HepG2 (cell line): ENCODE measurements around the gene GBP6. TPM values are rescaled to one million over a fixed set of nuclear protein-coding genes. Genes with fewer than 3 reads are reported as not detected.

ENCODE experiments used
- BRD4 ChIP-seq: sonication (generic); formaldehyde crosslinking; IDR thresholded peaks from 2 replicates; pipeline ENCODE4 v1.4.0; 2020; ENCODE audit warnings: missing genetic modification reagents
- CCDC6 ChIP-seq: sonication (generic); formaldehyde crosslinking; IDR thresholded peaks from 2 replicates; pipeline ENCODE4 v1.8.1; 2022; ENCODE audit warnings: mild to moderate bottlenecking, missing genetic modification reagents, moderate library complexity
- GABPB1 ChIP-seq: IDR thresholded peaks from 2 replicates; pipeline ENCODE4 v1.6.1; 2016; ENCODE audit warnings: mild to moderate bottlenecking, missing genetic modification reagents, moderate library complexity, missing compliant biosample characterization
- MTA3 ChIP-seq: sonication (generic); formaldehyde crosslinking; IDR thresholded peaks from 2 replicates; pipeline ENCODE4 v1.4.0; 2020; ENCODE audit warnings: missing genetic modification reagents
- NFKBIZ ChIP-seq: IDR thresholded peaks from 2 replicates; pipeline ENCODE4 v1.6.1; 2018; ENCODE audit warnings: missing genetic modification reagents, missing compliant biosample characterization
- NFYB ChIP-seq: sonication (generic); formaldehyde crosslinking; IDR thresholded peaks from 2 replicates; pipeline ENCODE4 v1.4.0; 2020; ENCODE audit warnings: missing genetic modification reagents
- POLR2AphosphoS5 ChIP-seq: IDR thresholded peaks from 2 replicates; pipeline ENCODE4 v1.6.1; 2012; ENCODE audit warnings: low read depth, low read length
- RFXAP ChIP-seq: sonication (generic); formaldehyde crosslinking; IDR thresholded peaks from 2 replicates; pipeline ENCODE4 v1.4.0; 2020; ENCODE audit warnings: missing genetic modification reagents, borderline replicate concordance
- THAP11 ChIP-seq: IDR thresholded peaks from 2 replicates; pipeline ENCODE4 v1.6.1; 2016; ENCODE audit warnings: missing biosample characterization, missing genetic modification reagents
- YEATS4 ChIP-seq: sonication (generic); formaldehyde crosslinking; IDR thresholded peaks from 2 replicates; pipeline ENCODE4 v1.4.0; 2020; ENCODE audit warnings: missing genetic modification reagents, borderline replicate concordance
- ZNF138 ChIP-seq: sonication (generic); formaldehyde crosslinking; IDR thresholded peaks from 2 replicates; pipeline ENCODE4 v1.5.0; 2020; ENCODE audit warnings: mild to moderate bottlenecking, low read depth, missing genetic modification reagents
- ZNF20 ChIP-seq: sonication (generic); formaldehyde crosslinking; IDR thresholded peaks from 2 replicates; pipeline ENCODE4 v1.4.0; 2020; ENCODE audit warnings: mild to moderate bottlenecking, moderate library complexity, missing genetic modification reagents
- ZNF326 ChIP-seq: sonication (generic); formaldehyde crosslinking; IDR thresholded peaks from 2 replicates; pipeline ENCODE4 v1.4.0; 2020; ENCODE audit warnings: missing genetic modification reagents, borderline replicate concordance
- ZNF44 ChIP-seq: sonication (generic); formaldehyde crosslinking; IDR thresholded peaks from 2 replicates; pipeline ENCODE4 v1.5.1; 2020; ENCODE audit warnings: mild to moderate bottlenecking, missing genetic modification reagents
- ZNF841 ChIP-seq: sonication (generic); formaldehyde crosslinking; IDR thresholded peaks from 2 replicates; pipeline ENCODE4 v1.8.1; 2023; ENCODE audit warnings: missing genetic modification reagents, borderline replicate concordance
- ZSCAN12 ChIP-seq: sonication (generic); formaldehyde crosslinking; IDR thresholded peaks from 2 replicates; pipeline ENCODE4 v1.9.0; 2021; ENCODE audit warnings: mild to moderate bottlenecking, missing genetic modification reagents
- polyA plus RNA-seq, 8 experiments: library from polyadenylated mRNA; depleted of rRNA in 3 of 8; stranded (reverse) in 7 of 8; unstranded in 1 of 8; fragments of >200 nt; fragmentation: Illumina TruSeq in 4 of 8; extraction: Trizol in 4 of 8; gene quantifications; 2 replicates each; pipeline versions ENCODE4 v1.2.1 to v1.2.3, GENCODE V29; 2011 to 2016; ENCODE audit warnings: low read depth in 4 of 8, missing spikeins in 1 of 8, mixed read lengths in 1 of 8; ENCODE audit not compliant: insufficient read depth in 1 of 8
- total RNA-seq, 5 experiments: library from RNA; depleted of rRNA; stranded (reverse); fragments of >200 nt; fragmentation: Illumina TruSeq; extraction: Trizol; gene quantifications; 2 replicates each; pipeline ENCODE4 v1.2.3, GENCODE V29; 2016; ENCODE audit warnings: low read depth in 1 of 5
- TF ChIP-seq, protein P1 (sequence below), 2 experiments: sonication (generic) in 1 of 2; formaldehyde crosslinking in 1 of 2; IDR thresholded peaks; 2 replicates each; pipeline versions ENCODE4 v1.4.0 to v1.6.1; 2016 to 2020; ENCODE audit warnings: borderline replicate concordance in 1 of 2, low read depth in 1 of 2, mild to moderate bottlenecking in 1 of 2, missing genetic modification reagents in 1 of 2
- TF ChIP-seq, protein P2 (sequence below): IDR thresholded peaks from 2 replicates; pipeline ENCODE4 v1.6.1; 2016; ENCODE audit warnings: low read depth, missing genetic modification reagents, missing compliant biosample characterization
- TF ChIP-seq, protein P3 (sequence below): sonication (generic); formaldehyde crosslinking; IDR thresholded peaks from 2 replicates; pipeline ENCODE4 v1.8.1; 2023; ENCODE audit warnings: mild to moderate bottlenecking, inconsistent platforms, moderate library complexity, missing genetic modification reagents, borderline replicate concordance

GBP6 gene
- total and polyA plus RNA-seq, 2 of the 13 experiments (the other 11 are each of a cell fraction or from before 2014, with no cell fraction given) = not detected

DNA sequence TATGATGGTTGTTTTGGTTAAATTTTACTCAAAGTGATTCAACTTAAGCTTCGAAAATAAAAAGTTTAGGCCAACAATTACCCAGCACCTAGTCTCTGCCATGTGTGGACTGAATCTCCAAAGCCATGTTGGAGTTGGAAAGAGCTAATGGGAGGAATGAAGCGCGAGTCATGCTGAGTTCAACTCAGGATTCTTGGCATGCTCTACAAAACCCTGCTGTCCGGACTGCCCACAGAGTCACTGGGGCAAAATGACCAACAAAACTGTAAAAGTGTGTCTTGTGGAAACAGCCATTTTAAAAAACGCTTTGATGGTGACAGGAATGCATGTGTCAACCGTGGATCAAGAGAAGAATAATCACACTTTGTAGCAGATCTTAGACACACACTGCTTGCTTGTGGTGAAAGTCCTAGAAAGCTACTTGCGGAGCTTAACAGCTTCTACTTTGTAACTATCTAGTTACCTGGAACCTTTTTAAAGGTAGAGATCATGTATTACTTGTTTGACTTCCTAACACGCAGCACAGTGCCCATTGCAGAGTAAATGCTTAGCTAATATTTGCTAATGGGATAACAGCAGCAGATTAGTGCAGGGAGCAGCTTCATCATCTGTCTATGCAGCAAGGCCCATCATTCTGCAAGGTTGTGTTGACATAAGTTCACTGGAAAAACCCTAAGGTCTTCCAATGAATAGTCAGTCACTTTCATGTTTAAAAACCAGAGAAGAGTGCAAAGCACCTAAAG is 7.0 kb upstream of the GBP6 start (continued):
- TF ChIP-seq, protein P1, sequence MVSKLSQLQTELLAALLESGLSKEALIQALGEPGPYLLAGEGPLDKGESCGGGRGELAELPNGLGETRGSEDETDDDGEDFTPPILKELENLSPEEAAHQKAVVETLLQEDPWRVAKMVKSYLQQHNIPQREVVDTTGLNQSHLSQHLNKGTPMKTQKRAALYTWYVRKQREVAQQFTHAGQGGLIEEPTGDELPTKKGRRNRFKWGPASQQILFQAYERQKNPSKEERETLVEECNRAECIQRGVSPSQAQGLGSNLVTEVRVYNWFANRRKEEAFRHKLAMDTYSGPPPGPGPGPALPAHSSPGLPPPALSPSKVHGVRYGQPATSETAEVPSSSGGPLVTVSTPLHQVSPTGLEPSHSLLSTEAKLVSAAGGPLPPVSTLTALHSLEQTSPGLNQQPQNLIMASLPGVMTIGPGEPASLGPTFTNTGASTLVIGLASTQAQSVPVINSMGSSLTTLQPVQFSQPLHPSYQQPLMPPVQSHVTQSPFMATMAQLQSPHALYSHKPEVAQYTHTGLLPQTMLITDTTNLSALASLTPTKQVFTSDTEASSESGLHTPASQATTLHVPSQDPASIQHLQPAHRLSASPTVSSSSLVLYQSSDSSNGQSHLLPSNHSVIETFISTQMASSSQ (IDR thresholded peaks at IDR 0.05; ENCODE audit: low read depth) = peak; percentile 52
- TF ChIP-seq, protein P1 (CRISPR knock-in tag; IDR thresholded peaks at IDR 0.05; ENCODE audit: borderline replicate concordance) = peak; percentile 36; the same call in 1 of the 2 replicates
- TF ChIP-seq GABPB1 (CRISPR knock-in tag) (no peak), RFXAP (CRISPR knock-in tag) (no peak), POLR2AphosphoS5 (no peak), MTA3 (CRISPR knock-in tag) (no peak), CCDC6 (CRISPR knock-in tag) (0 out of 2 replicates have a peak, but pooled peaks have one; percentile 31), ZNF20 (CRISPR knock-in tag) (no peak), ZNF44 (CRISPR knock-in tag) (no peak), YEATS4 (no peak), ZNF841 (CRISPR knock-in tag) (no peak), ZNF326 (no peak), NFKBIZ (no peak; the same call in 1 of the 2 replicates), BRD4 (CRISPR knock-in tag) (no peak), ZSCAN12 (CRISPR knock-in tag) (no peak), THAP11 (CRISPR knock-in tag) (no peak; the same call in 1 of the 2 replicates), NFYB (CRISPR knock-in tag) (no peak), ZNF138 (CRISPR knock-in tag) (no peak)
- TF ChIP-seq, protein P2, sequence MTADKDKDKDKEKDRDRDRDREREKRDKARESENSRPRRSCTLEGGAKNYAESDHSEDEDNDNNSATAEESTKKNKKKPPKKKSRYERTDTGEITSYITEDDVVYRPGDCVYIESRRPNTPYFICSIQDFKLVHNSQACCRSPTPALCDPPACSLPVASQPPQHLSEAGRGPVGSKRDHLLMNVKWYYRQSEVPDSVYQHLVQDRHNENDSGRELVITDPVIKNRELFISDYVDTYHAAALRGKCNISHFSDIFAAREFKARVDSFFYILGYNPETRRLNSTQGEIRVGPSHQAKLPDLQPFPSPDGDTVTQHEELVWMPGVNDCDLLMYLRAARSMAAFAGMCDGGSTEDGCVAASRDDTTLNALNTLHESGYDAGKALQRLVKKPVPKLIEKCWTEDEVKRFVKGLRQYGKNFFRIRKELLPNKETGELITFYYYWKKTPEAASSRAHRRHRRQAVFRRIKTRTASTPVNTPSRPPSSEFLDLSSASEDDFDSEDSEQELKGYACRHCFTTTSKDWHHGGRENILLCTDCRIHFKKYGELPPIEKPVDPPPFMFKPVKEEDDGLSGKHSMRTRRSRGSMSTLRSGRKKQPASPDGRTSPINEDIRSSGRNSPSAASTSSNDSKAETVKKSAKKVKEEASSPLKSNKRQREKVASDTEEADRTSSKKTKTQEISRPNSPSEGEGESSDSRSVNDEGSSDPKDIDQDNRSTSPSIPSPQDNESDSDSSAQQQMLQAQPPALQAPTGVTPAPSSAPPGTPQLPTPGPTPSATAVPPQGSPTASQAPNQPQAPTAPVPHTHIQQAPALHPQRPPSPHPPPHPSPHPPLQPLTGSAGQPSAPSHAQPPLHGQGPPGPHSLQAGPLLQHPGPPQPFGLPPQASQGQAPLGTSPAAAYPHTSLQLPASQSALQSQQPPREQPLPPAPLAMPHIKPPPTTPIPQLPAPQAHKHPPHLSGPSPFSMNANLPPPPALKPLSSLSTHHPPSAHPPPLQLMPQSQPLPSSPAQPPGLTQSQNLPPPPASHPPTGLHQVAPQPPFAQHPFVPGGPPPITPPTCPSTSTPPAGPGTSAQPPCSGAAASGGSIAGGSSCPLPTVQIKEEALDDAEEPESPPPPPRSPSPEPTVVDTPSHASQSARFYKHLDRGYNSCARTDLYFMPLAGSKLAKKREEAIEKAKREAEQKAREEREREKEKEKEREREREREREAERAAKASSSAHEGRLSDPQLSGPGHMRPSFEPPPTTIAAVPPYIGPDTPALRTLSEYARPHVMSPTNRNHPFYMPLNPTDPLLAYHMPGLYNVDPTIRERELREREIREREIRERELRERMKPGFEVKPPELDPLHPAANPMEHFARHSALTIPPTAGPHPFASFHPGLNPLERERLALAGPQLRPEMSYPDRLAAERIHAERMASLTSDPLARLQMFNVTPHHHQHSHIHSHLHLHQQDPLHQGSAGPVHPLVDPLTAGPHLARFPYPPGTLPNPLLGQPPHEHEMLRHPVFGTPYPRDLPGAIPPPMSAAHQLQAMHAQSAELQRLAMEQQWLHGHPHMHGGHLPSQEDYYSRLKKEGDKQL (CRISPR knock-in tag) = peak; percentile 97
- TF ChIP-seq, protein P3, sequence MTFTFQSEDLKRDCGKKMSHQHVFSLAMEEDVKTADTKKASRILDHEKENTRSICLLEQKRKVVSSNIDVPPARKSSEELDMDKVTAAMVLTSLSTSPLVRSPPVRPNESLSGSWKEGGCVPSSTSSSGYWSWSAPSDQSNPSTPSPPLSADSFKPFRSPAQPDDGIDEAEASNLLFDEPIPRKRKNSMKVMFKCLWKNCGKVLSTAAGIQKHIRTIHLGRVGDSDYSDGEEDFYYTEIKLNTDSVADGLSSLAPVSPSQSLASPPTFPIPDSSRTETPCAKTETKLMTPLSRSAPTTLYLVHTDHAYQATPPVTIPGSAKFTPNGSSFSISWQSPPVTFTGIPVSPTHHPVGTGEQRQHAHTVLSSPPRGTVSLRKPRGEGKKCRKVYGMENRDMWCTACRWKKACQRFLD = no peak
